ENCODE data around the gene C11orf68.
A peak's percentile ranks its signal among the peaks of the same experiment; 100 is the strongest.

C11orf68 gene

GRCh38 chr11:65911682-65912568, 6.9 kb downstream of the C11orf68 start:
- DNase-seq = no peak

- DNase-seq = no peak
Observed at GRCh38 chr11:65907878-65908277, 11.0 kb downstream of the C11orf68 start.

- DNase-seq = no peak
Observed at GRCh38 chr11:65906602-65907001, 12.3 kb downstream of the C11orf68 start.

GRCh38 chr11:65903715-65904114, 15.1 kb downstream of the C11orf68 start:
- DNase-seq = no peak

- DNase-seq = no peak
Observed at GRCh38 chr11:65903068-65903481, 15.8 kb downstream of the C11orf68 start.

- no peak for DNase-seq
Observed at GRCh38 chr11:65900899-65901180, 18.0 kb downstream of the C11orf68 start.

- peak; percentile 97 for DNase-seq
Observed at GRCh38 chr11:65900125-65900898, 18.6 kb downstream of the C11orf68 start, which contains the start of gene FOSL1. Gene FOSL1, minus strand, starts transcription at chr11:65900388. Its CDS starts 49 bp downstream, at chr11:65900339.

GRCh38 chr11:65899356-65900124, 19.3 kb downstream of the C11orf68 start:
- peak; percentile 54 to 66 for DNase-seq

- DNase-seq = no peak
Observed at GRCh38 chr11:65898656-65899355, 20.1 kb downstream of the C11orf68 start.

- DNase-seq = no peak
Observed at GRCh38 chr11:65897020-65897471, 21.8 kb downstream of the C11orf68 start.

GRCh38 chr11:65896034-65896999, 22.5 kb downstream of the C11orf68 start:
- no peak for DNase-seq

- no peak for DNase-seq
Observed at GRCh38 chr11:65895482-65895981, 23.3 kb downstream of the C11orf68 start.

GRCh38 chr11:65894034-65894591, 24.7 kb downstream of the C11orf68 start:
- peak; percentile 47 to 51 for DNase-seq

- DNase-seq = no peak
Observed at GRCh38 chr11:65892661-65893317, 26.1 kb downstream of the C11orf68 start.

- DNase-seq = peak in 1 of 2 donors; percentile 46
Observed at GRCh38 chr11:65892137-65892540, 26.7 kb downstream of the C11orf68 start.

GRCh38 chr11:65891219-65892136, 27.4 kb downstream of the C11orf68 start:
- DNase-seq = no peak

GRCh38 chr11:65890324-65891218, 28.3 kb downstream of the C11orf68 start, which contains the start of gene CCDC85B:
Gene CCDC85B, plus strand, starts transcription at chr11:65890673. Its CDS starts 111 bp downstream, at chr11:65890784.
- peak; percentile 98 for DNase-seq

All from CD4-positive, alpha-beta T cell treated with Interleukin-4 for 1 hour (primary cell).